HepG2 (cell line): Measurements from ENCODE around the gene FUBP3. TPM values are rescaled to one million over a fixed set of nuclear protein-coding genes. Genes with fewer than 3 reads are reported as not detected.

Experiments used
- ATAC-seq: fragments of 200-7000 bp; cut with Tn5 transposase; 3 replicates; pipeline ENCODE4 v1.9.1; 2020; ENCODE audit warnings: mild to moderate bottlenecking, moderate library complexity
- BruUV-seq: library from RNA; stranded (reverse); fragments of 400-500 nt; replicated peaks from 2 replicates; lab custom pipeline; 2021; lab: Mats Ljungman, UMichigan
- CTCF ChIA-PET: fragments of 300-600 bp; formaldehyde crosslinking; extraction: SDS; loops from one replicate; lab custom pipeline; 2021; ENCODE audit warnings: low total read pairs, inconsistent platforms, low intra/inter-chr PET ratio; lab: Yijun Ruan, JAX
- POLR2A ChIA-PET: fragments of 350-600 bp; sonication (Branson Sonifier 250); formaldehyde crosslinking; loops from one replicate; lab custom pipeline; 2020; ENCODE audit warnings: antibody characterized with exemption, inconsistent platforms; lab: Yijun Ruan, JAX
- DNase-seq: peaks from one replicate; pipeline ENCODE4 v3.0.0-alpha.2; 2015; ENCODE audit warnings: low spot score
- FAIRE-seq: peaks from 3 replicates; lab custom pipeline; 2011; peaks lifted over from hg19 to GRCh38; lab: Jason Lieb, UNC
- H2AFZ ChIP-seq: one replicate; pipeline ENCODE4 v1.6.1; 2011; ENCODE audit warnings: low read length, inconsistent platforms
- H3K27ac ChIP-seq: fragments of 300-600 bp; 3 replicates; pipeline ENCODE4 v1.8.0; 2011; ENCODE audit warnings: mixed run types, mild to moderate bottlenecking, mixed read lengths, low read length, inconsistent platforms; ENCODE audit not compliant: insufficient read depth; ENCODE audit errors: extremely low read length
- H3K27me3 ChIP-seq, 2 experiments: fragments of 200-600 bp in 1 of 2; 2 replicates in 1 of 2; 3 replicates in 1 of 2; pipeline versions ENCODE4 v1.6.0 to v1.8.0; 2011; ENCODE audit warnings: low read length in 2 of 2, mild to moderate bottlenecking in 2 of 2, moderate library complexity in 2 of 2, inconsistent platforms in 1 of 2; ENCODE audit not compliant: insufficient read depth in 2 of 2, control insufficient read depth in 1 of 2
- H3K36me3 ChIP-seq, 2 experiments: fragments of 200-600 bp in 1 of 2; replicated peaks in 1 of 2; 2 replicates in 1 of 2; 3 replicates in 1 of 2; pipeline versions ENCODE4 v1.5.1 to v1.8.0; 2011; ENCODE audit warnings: low read length in 2 of 2, inconsistent platforms in 1 of 2; ENCODE audit not compliant: insufficient read depth in 2 of 2, control insufficient read depth in 1 of 2
- H3K4me1 ChIP-seq: 2 replicates; pipeline ENCODE4 v1.5.1; 2012; ENCODE audit warnings: low read length, inconsistent platforms; ENCODE audit not compliant: insufficient read depth
- H3K4me2 ChIP-seq: 2 replicates; pipeline ENCODE4 v1.6.0; 2011; ENCODE audit warnings: low read depth, low read length, inconsistent platforms
- H3K4me3 ChIP-seq, 3 experiments: fragments of 200-600 bp in 1 of 3; sonication (generic), shearing (Covaris generic) in 1 of 3; replicated peaks in 1 of 3; 2 replicates each; pipeline ENCODE4 v1.5.1; 2011 to 2016; ENCODE audit warnings: low read length in 3 of 3, inconsistent platforms in 2 of 3, low read depth in 2 of 3, mild to moderate bottlenecking in 2 of 3, control low read depth in 1 of 3, mixed read lengths in 1 of 3; ENCODE audit not compliant: insufficient read depth in 1 of 3
- H3K79me2 ChIP-seq: one replicate; pipeline ENCODE4 v1.6.1; 2011; ENCODE audit warnings: low read length, inconsistent platforms; ENCODE audit not compliant: insufficient read depth
- H3K9ac ChIP-seq: 2 replicates; pipeline ENCODE4 v1.6.0; 2011; ENCODE audit warnings: mild to moderate bottlenecking, low read depth, low read length, inconsistent platforms; ENCODE audit not compliant: insufficient read depth
- H3K9me3 ChIP-seq: 2 replicates; pipeline ENCODE4 v1.5.1; 2012; ENCODE audit warnings: mild to moderate bottlenecking, low read length
- H4K20me1 ChIP-seq: 2 replicates; pipeline ENCODE4 v1.6.0; 2011; ENCODE audit warnings: inconsistent platforms, mild to moderate bottlenecking, low read length, moderate library complexity; ENCODE audit not compliant: insufficient read depth
- CBFB ChIP-seq: sonication (generic); formaldehyde crosslinking; IDR thresholded peaks from 2 replicates; pipeline ENCODE4 v1.4.0; 2020; ENCODE audit warnings: missing genetic modification reagents
- CEBPB ChIP-seq: IDR thresholded peaks from 2 replicates; pipeline ENCODE4 v1.6.1; 2011; ENCODE audit warnings: low read depth, low read length, improper control_type of control experiment, borderline replicate concordance
- CREB1 ChIP-seq, 2 experiments: fragments of 450-650 bp in 1 of 2; IDR thresholded peaks; 2 replicates each; pipeline ENCODE4 v1.6.1; 2016 to 2017; ENCODE audit warnings: control low read depth in 1 of 2, mild to moderate bottlenecking in 1 of 2, missing compliant biosample characterization in 1 of 2, missing genetic modification characterization in 1 of 2
- GPN1 ChIP-seq: sonication (generic); formaldehyde crosslinking; IDR thresholded peaks from 2 replicates; pipeline ENCODE4 v1.5.1; 2020; ENCODE audit warnings: missing genetic modification reagents, borderline replicate concordance
- ZNF331 ChIP-seq: sonication (generic); formaldehyde crosslinking; IDR thresholded peaks from 2 replicates; pipeline ENCODE4 v1.4.0; 2020; ENCODE audit warnings: missing genetic modification reagents
- WGBS: methylation state at CpG from one replicate; pipeline ENCODE4 v1.1.6; 2017; ENCODE audit warnings: low lambda C conversion rate; 5-methylcytosine and 5-hydroxymethylcytosine counted together
- in situ Hi-C: cut with HindIII; loops from 2 replicates; pipeline ENCODE4 v1.10.0; 2017; ENCODE audit warnings: low pct_unique_long_range_greater_than_20kb; ENCODE audit not compliant: extremely low pct_ligation_motif_present
- intact Hi-C: fragments of 100-400 bp; cut with micrococcal nuclease; formaldehyde crosslinking; loops from one replicate; pipeline ENCODE4 v1.10.0; 2022; ENCODE audit not compliant: unreplicated experiment
- polyA plus RNA-seq, 8 experiments: library from polyadenylated mRNA; depleted of rRNA in 3 of 8; stranded (reverse) in 7 of 8; unstranded in 1 of 8; fragments of >200 nt; fragmentation: Illumina TruSeq in 4 of 8; extraction: Trizol in 4 of 8; gene quantifications; 2 replicates each; pipeline versions ENCODE4 v1.2.1 to v1.2.3, GENCODE V29; 2011 to 2016; ENCODE audit warnings: low read depth in 4 of 8, missing spikeins in 1 of 8, mixed read lengths in 1 of 8; ENCODE audit not compliant: insufficient read depth in 1 of 8
- total RNA-seq, 5 experiments: library from RNA; depleted of rRNA; stranded (reverse); fragments of >200 nt; fragmentation: Illumina TruSeq; extraction: Trizol; gene quantifications; 2 replicates each; pipeline ENCODE4 v1.2.3, GENCODE V29; 2016; ENCODE audit warnings: low read depth in 1 of 5
- TF ChIP-seq, protein P1 (sequence below): sonication (generic); formaldehyde crosslinking; IDR thresholded peaks from 2 replicates; pipeline ENCODE4 v1.8.0; 2022; ENCODE audit warnings: low read depth, missing genetic modification reagents

The FUBP3 gene
- total and polyA plus RNA-seq, 2 of the 13 experiments (the other 11 are each of a cell fraction or from before 2014, with no cell fraction given): 28.7 to 40.0 TPM

- TF ChIP-seq GPN1 (CRISPR knock-in tag): no peak
- TF ChIP-seq ZNF331 (CRISPR knock-in tag): no peak
- TF ChIP-seq, protein P1, sequence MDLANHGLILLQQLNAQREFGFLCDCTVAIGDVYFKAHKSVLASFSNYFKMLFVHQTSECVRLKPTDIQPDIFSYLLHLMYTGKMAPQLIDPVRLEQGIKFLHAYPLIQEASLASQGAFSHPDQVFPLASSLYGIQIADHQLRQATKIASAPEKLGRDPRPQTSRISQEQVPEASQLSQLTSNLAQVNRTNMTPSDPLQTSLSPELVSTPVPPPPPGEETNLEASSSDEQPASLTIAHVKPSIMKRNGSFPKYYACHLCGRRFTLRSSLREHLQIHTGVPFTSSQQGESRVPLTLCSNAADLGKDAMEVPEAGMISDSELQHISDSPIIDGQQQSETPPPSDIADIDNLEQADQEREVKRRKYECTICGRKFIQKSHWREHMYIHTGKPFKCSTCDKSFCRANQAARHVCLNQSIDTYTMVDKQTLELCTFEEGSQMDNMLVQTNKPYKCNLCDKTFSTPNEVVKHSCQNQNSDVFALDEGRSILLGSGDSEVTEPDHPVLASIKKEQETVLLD: no peak
These were observed 24.8 kb upstream of the FUBP3 start (continued) for GRCh38 chr9:130554606-130555005.

DNA sequence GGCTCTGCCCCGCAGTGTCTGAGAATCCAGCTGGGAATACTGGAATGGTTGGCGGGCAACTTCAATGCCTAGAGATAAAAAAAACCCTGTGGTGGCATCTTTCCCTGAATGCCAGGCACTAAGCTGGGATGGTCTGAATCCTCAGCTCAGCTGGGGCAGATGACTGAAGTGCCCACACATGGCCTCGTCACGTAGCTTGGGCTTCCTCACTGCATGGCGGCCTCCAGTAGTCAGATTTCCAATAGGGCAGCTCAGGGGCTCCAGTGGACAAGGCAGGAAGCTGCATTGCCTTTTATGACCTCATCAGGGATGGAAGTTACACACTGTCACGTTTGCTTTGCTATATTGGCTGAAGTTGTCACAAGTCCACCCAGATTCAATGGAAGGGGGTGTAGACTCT is 24.3 kb upstream of the FUBP3 start:
- no peaks in the 10 kb centered on the region for H4K20me1 ChIP-seq
- DNase-seq (no peak), FAIRE-seq (no peak), ATAC-seq (no peak)
- peaks cover 14% of the 10 kb centered on the region for H3K4me1 ChIP-seq
- H3K4me3 ChIP-seq: no peak overlapping the region
- H3K27ac ChIP-seq: no peak overlapping the region
- H2AFZ ChIP-seq: no peak overlapping the region
- POLR2A ChIA-PET: no interaction called here
- no peaks in the 10 kb centered on the region for H3K9me3 ChIP-seq
- in situ Hi-C loops (no loop called here), intact Hi-C loops (no loop called here)
- WGBS: 50% methylated on average over 2 of the region's 6 CpGs
- H3K27me3 ChIP-seq: peaks cover 0 to 11% of the 10 kb centered on the region in 2 experiments; a peak in 3 of 5 replicates
- CTCF ChIA-PET: no interaction called here
- TF ChIP-seq CBFB: no peak
- 0 out of 2 replicates have a peak, but pooled peaks have one; percentile 19 for TF ChIP-seq CREB1 (IDR thresholded peaks at IDR 0.05)
- TF ChIP-seq CREB1 (CRISPR knock-in tag; IDR thresholded peaks at IDR 0.05): no peak
- TF ChIP-seq CEBPB: no peak
- no peak overlapping the region for H3K4me2 ChIP-seq
- H3K36me3 ChIP-seq: no peaks in the 10 kb centered on the region
- H3K79me2 ChIP-seq: no peaks in the 10 kb centered on the region
- H3K9ac ChIP-seq: no peak overlapping the region
- BruUV-seq: no TSS peak
